GM12801 (cell line): ENCODE results near the gene MEIOSIN.

ENCODE experiments used
- TF ChIP-seq, protein P1 (sequence below): IDR thresholded peaks from one replicate; pipeline ENCODE4 v1.5.1; 2011; ENCODE audit warnings: control low read depth; ENCODE audit not compliant: insufficient read length; ENCODE audit errors: extremely low read depth

The MEIOSIN gene

DNA sequence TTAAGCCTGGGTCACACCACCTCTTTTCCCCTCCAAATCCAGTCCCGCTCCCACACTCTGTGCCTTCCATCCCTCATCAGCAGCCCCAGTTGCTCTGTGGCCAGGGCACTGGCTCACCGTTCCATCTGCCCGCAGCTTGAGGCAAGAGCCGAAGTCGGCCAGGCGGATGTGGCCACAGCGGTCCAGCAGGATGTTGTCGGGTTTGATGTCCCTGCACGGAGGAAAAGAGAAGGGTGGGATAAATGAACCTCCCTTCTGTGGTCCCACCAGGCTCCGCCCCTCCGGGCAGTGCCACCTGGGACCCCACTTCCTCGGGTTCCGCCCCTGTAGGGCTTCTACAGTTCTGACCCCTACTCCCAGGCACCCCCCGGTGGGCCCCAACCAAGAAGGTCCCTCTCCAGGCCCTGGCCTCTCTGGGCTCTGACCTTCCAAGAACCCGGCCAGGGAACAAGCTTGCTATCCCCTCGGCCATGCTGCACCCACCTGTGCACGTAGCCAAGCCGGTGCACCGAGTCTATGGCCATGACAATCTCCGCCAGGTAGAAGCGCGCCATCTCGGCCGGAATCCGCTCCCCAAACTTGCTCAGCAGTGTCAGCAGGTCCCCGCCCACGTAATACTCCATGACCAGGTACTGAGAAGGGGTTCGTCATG lies 44.9 kb downstream of the MEIOSIN start:
- TF ChIP-seq, protein P1, sequence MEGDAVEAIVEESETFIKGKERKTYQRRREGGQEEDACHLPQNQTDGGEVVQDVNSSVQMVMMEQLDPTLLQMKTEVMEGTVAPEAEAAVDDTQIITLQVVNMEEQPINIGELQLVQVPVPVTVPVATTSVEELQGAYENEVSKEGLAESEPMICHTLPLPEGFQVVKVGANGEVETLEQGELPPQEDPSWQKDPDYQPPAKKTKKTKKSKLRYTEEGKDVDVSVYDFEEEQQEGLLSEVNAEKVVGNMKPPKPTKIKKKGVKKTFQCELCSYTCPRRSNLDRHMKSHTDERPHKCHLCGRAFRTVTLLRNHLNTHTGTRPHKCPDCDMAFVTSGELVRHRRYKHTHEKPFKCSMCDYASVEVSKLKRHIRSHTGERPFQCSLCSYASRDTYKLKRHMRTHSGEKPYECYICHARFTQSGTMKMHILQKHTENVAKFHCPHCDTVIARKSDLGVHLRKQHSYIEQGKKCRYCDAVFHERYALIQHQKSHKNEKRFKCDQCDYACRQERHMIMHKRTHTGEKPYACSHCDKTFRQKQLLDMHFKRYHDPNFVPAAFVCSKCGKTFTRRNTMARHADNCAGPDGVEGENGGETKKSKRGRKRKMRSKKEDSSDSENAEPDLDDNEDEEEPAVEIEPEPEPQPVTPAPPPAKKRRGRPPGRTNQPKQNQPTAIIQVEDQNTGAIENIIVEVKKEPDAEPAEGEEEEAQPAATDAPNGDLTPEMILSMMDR, result no peak

DNA sequence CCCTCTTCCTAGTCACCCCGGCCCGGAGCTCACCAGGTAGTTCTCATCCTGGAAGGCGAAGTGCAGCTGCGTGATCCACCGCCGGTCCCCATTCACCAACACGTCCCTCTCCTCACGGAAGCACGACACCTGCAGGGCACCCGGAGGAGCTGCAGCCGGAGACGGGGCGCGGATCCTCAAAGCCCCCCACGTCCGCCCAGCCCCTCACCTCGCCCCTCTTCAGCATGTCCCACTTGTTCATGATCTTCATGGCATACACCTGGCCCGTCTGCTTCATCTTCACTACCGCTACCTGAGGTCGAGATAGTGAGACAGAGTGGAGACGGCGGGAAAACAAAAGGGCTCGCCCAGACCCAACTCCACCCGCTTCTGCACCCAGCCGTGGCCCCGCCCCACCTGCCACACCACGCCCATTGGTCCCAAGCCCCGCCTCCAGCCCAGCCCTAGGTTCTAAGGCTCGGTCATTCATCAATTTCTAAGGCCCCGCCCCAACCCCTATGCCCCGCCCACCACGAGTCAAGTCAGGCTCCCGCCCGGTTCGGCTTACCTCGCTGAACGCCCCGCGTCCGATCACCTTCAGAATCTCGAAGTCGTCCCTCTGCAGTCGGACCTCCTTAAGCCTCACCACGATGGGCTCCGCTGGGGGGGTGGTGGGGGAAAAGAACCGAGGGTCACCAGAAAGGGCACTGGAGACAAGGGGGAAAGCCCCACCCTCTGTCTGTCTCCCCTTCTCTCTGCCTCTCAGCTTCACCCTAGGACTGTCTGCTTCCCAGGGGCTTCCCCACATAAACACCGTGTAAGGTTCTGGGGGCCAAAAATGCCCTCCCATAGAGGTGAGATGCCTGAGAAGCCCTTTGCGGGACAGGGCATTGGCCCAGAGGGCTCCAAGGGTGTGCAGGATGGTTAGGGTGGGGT lies 46.2 kb downstream of the MEIOSIN start:
- TF ChIP-seq, protein P1, result no peak

DNA sequence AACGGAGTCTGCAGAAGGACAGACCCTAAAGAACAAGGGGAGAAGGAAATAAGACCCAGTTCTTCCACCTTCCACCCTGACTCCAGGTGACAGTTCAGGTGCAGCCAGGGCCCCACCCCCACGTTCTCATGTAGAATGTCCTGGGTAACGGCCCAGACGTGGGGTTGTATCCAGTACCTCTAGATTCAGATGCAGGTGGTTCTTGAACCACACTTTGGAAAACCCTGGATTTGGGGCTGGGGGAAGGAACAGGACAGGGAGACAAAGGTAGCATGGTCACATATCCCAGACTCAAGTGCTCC lies 46.9 kb downstream of the MEIOSIN start:
- TF ChIP-seq, protein P1, result no peak

DNA sequence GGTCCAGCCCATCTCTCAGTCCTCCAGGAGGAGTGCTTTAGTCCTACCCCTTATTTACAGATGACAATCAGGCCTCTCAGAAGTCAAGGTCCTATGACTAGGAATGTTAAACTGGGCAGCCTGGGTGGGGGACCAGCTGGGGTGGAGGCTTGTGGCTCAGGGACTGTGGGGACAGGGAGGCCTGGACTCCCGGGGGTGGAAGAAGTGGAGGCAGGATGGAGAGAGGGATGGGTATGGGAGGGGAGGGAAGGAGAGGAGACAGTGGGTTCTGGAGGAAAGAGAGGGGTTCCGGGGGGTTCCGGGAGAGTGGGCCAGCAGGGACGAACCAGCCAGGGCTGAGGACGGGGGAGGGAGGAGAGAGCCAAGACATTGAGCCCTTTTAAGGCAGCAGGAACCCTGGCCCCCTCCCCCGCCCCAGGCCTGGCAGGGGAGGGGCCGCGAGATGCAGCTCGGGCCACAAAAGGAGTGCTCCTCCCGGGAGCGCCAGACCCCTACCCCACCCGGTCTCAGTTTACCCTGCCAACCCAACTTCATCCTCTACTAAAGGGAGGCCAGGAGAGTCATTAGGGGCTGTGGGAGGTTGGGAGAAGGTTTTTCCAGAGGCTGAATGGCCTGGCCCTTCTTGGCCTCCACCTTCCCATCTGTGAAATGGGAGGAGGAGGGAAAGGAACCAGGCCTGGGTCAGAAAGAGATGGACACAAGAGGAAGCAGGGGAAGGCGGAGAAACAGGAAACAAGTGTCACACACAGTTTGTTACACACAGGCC lies 47.4 kb downstream of the MEIOSIN start:
- TF ChIP-seq, protein P1, result no peak

DNA sequence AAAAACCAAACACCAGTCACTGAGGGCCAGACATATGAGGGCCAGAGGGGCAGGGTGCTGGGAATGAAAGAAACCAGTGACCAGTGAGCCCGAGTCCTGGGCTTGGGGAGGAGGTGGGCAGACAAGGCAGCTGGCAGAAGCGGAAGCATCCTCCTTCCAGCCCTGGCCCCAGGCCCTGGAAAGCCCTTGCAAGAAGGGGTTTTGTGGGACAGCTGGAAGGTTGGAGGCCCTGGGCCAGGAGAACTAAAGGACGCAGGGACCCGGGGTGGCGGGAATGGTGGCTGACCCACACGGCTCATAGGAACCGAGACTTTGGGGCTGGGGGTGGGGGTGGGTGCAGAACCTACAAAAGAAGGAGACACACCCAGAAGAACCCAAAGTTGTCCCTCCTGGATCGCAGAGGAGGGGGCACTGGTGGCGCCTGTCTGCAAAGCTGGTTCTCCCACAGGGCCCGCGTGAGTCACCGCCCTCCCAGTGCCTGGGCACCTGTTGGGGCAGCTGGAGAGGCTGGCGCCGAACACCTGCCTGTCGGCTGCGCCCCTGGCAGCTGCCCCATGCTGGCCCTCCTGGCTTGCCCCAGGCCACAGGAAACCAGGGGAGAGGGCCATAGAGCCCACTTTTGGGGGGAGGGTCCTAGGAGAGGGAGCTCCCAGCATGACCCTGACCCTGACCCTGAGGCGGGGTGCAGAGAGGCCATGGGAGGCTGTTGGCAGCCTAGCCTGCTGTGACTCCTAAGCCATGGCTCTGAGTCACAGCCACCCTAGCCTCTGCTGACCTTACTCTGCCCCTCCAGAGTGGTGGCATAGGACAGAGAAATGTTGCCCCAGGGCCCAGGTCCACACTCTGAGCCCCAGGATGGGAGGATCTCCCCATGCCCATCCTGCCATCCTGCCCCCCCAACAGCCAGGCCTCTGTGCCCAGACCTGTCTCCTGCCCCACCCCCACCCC lies 48.2 kb downstream of the MEIOSIN start:
- TF ChIP-seq, protein P1, result no peak

DNA sequence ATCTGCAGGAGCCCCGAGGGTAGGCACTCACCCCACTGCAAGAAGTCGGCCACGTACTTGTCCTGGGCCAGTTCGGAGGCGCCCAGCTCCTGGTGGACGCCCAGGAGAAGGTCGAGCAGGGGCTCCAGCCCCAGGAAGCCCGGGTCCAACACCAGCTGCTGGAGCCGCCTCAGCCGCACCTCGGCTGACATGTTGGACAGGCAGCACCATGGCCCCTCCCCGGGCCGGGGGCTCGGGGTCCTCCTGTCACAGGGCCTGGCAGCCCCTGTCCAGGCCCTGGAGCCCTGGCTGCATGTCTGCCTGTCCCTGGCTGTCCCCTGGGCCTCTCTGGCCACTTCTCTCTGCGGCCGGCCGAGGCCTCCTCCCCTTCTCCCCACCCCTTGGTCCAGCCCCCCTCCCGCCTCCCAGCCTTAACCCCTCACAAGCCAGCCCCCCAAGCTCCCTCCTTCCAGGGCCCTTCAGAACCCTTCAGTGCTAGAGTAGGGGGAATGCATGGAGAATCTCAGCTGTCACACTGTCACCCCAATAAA lies 49.0 kb downstream of the MEIOSIN start, which contains the start of gene DMPK:
Gene DMPK (minus strand): TSS at position 329 of the 530 bp plus-strand sequence. CDS start 138 bp downstream, at position 191.
- TF ChIP-seq, protein P1, result no peak
